Type B pancreatic cell (in vitro differentiated cells): Measurements from ENCODE around the gene MAFF. TPM values are rescaled to one million over a fixed set of nuclear protein-coding genes. Genes with fewer than 3 reads are reported as not detected.

Experiments
- DNase-seq: peaks from one replicate; pipeline ENCODE4 v3.0.0; 2021; ENCODE audit warnings: mixed read lengths; ENCODE audit not compliant: unreplicated experiment; ENCODE audit errors: extremely low spot score
- H3K27ac Mint-ChIP-seq: 2 replicates; pipeline ENCODE4 v1.8.0; 2021; ENCODE audit warnings: mild to moderate bottlenecking, mixed read lengths
- H3K27me3 Mint-ChIP-seq: 2 replicates; pipeline ENCODE4 v1.8.0; 2021; ENCODE audit warnings: mixed read lengths
- H3K36me3 Mint-ChIP-seq: 2 replicates; pipeline ENCODE4 v1.8.0; 2021; ENCODE audit warnings: mixed read lengths
- H3K4me1 Mint-ChIP-seq: one replicate; pipeline ENCODE4 v1.8.0; 2021; ENCODE audit warnings: mixed read lengths; ENCODE audit not compliant: unreplicated experiment
- H3K4me3 Mint-ChIP-seq: 2 replicates; pipeline ENCODE4 v1.8.0; 2021; ENCODE audit warnings: mild to moderate bottlenecking, mixed read lengths
- H3K9me3 Mint-ChIP-seq: 2 replicates; pipeline ENCODE4 v1.8.0; 2021; ENCODE audit warnings: mixed read lengths
- total RNA-seq: library from RNA; stranded (reverse); gene quantifications from 2 replicates; pipeline ENCODE4 v1.2.1, GENCODE V29; 2021; ENCODE audit warnings: low replicate concordance
- TF ChIP-seq, protein P1 (sequence below): fragments of 200-600 bp; sonication (generic); conservative IDR thresholded peaks from 2 replicates; pipeline ENCODE4 v1.5.0; 2021; ENCODE audit warnings: antibody characterized with exemption, mild to moderate bottlenecking

Gene MAFF
- total RNA-seq, 1 donor from 2014 or later = 14.6 TPM

DNA sequence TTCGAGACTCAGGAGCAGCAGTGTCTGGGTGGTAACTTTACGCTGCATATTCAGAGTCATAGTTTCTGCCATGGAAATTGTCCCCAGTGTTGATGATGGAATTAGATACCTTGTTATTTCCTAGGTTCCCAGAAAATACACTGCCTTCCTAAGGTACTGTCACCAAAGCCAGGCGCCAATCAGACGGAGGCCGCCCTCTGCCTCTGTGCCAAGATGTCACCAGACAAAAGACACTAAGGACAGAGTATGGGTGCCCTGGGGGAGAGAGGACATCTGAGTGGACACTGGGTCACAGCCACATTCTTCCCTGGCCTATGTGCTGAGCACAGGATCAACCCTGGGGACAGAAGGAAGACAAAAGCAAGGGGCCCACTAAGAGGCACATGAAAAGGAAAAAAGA is 31.3 kb upstream of the MAFF start:
- no peak overlapping the region for H3K27ac Mint-ChIP-seq
- DNase-seq = no peak
- H3K9me3 Mint-ChIP-seq = no peaks in the 10 kb centered on the region
- H3K36me3 Mint-ChIP-seq = peaks cover 8% of the 10 kb centered on the region
- TF ChIP-seq, protein P1, sequence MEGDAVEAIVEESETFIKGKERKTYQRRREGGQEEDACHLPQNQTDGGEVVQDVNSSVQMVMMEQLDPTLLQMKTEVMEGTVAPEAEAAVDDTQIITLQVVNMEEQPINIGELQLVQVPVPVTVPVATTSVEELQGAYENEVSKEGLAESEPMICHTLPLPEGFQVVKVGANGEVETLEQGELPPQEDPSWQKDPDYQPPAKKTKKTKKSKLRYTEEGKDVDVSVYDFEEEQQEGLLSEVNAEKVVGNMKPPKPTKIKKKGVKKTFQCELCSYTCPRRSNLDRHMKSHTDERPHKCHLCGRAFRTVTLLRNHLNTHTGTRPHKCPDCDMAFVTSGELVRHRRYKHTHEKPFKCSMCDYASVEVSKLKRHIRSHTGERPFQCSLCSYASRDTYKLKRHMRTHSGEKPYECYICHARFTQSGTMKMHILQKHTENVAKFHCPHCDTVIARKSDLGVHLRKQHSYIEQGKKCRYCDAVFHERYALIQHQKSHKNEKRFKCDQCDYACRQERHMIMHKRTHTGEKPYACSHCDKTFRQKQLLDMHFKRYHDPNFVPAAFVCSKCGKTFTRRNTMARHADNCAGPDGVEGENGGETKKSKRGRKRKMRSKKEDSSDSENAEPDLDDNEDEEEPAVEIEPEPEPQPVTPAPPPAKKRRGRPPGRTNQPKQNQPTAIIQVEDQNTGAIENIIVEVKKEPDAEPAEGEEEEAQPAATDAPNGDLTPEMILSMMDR = no peak
- no peaks in the 10 kb centered on the region for H3K27me3 Mint-ChIP-seq
- H3K4me1 Mint-ChIP-seq = peaks cover 13% of the 10 kb centered on the region
- no peak overlapping the region for H3K4me3 Mint-ChIP-seq

DNA sequence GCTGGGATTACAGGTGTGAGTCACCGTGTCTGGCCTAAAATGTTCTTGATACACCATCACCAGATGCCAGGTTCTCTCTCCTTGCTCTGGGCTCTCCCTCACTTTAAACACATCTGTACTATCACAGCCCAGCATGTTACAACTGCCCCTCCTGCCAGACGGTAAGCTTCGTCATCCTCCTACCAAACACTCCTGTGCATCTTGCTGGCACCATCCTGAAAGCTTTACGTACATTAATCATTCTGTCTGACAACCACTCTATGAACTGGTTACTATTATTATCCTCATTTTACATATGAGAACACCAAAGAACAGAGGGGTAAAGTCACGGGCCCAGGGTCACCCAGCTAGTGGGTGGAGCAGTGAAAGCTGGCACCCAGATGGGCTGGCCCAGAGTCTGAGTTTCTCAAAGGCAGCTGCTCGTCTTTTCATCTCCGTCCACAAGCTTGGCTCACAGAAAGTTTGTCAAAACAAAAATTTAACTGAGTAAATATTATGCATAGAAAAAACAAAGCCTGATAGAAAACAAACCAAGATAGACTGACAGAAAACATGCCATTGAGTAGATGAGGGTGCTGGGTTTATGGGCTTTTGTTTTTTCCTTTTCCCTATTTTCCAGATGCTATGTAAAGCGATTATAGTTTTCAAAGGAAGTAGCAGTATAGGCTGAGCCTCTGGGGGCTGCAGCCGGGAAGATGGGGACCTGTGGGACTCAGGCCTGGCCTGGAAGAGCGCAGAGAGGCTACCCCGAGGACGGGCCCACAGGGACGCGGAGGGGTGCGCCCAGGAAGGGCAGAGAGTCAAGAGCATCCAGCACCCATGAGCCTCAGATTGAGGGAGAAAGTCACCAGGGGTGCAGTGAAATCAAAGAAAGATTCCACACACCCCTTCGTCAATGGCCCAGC is 29.6 kb upstream of the MAFF start:
- Mint-ChIP-seq H3K36me3 (peaks cover 8% of the 10 kb centered on the region), H3K27me3 (no peaks in the 10 kb centered on the region), H3K4me3 (no peak overlapping the region), H3K4me1 (peaks cover 13% of the 10 kb centered on the region), H3K27ac (peak overlapping the region; percentile 47), H3K9me3 (no peaks in the 10 kb centered on the region)
- no peak for DNase-seq
- TF ChIP-seq, protein P1 = no peak

DNA sequence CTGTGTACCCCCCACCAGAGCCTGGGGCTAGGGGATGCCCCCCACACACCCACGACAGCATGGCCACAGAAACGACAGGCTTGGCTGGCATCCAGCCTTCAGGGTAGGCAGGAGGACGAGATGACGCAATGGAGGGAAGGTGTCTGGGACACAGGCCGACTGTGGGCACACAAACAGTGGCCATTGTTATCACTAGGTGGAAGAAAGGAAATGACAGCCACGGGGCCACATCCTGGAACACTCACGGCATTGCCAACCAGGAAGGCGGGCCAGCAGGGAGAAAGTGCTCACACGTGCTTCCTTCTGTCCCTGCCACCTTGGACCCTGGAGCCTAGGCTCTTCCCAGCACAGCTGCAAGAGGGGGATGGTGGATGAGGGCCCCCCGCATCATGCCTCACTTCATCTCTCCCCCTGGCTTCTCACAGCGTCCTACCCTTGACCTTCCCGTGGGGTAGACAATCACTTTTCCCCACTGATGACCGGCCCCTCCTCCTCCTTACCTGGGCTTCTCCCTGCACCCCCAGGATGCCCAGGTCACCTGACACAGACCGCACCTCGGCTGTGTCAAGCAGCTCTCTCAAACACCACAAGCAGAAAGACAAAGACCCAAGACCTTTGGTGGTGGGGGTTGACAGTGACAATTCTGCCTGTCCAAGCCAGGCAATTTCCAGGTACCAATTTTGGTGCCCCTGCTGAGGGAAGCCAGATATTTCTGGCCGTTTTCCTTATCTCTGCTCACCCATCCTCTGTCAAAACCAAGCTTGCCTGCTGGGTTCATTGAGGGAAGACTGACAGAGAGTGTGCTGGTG is 28.8 kb upstream of the MAFF start:
- Mint-ChIP-seq H3K9me3 (no peaks in the 10 kb centered on the region), H3K36me3 (peaks cover 5% of the 10 kb centered on the region), H3K27me3 (no peaks in the 10 kb centered on the region), H3K4me3 (no peak overlapping the region), H3K27ac (no peak overlapping the region), H3K4me1 (peaks cover 14% of the 10 kb centered on the region)
- no peak for DNase-seq
- TF ChIP-seq, protein P1 = no peak

DNA sequence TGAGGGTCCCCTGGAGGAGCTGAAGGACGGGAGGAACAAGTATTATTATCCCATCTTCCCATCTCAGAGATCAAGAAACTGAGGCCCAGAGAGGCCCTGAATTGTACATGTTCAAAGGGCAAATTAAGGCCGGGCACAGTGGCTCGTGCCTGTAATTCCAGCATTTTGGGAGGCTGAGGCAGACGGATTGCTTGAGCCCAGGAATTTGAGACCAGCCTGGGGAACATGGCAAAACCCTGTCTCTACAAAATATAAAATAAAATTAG is 28.2 kb upstream of the MAFF start:
- H3K4me3 Mint-ChIP-seq = no peak overlapping the region
- H3K27ac Mint-ChIP-seq = no peak overlapping the region
- H3K9me3 Mint-ChIP-seq = no peaks in the 10 kb centered on the region
- H3K4me1 Mint-ChIP-seq = peaks cover 16% of the 10 kb centered on the region
- no peaks in the 10 kb centered on the region for H3K27me3 Mint-ChIP-seq
- peaks cover 4% of the 10 kb centered on the region for H3K36me3 Mint-ChIP-seq
- TF ChIP-seq, protein P1 = no peak
- DNase-seq = no peak

DNA sequence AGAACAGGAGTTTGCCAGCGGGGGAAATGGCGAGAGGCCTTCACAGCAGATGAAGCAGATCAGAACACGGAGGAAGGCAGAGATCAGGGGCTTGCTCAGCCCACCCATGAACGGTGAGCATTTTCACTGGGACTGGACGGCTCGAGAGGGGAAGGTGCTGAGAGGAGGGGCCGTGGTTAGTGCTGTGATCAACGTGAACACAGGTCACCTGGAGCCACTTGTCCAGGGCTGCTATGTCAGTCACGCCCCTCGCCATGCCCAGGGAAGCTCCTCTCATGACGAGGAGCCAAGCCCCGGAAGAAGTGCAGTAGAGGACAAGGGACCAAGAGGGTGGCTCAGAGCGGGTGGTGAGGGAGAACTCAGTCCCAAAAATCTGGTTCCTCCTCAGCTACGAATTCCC is 27.2 kb upstream of the MAFF start:
- TF ChIP-seq, protein P1 = no peak
- H3K4me1 Mint-ChIP-seq = peaks cover 23% of the 10 kb centered on the region
- H3K4me3 Mint-ChIP-seq = no peak overlapping the region
- no peaks in the 10 kb centered on the region for H3K27me3 Mint-ChIP-seq
- peaks cover 7% of the 10 kb centered on the region for H3K36me3 Mint-ChIP-seq
- H3K9me3 Mint-ChIP-seq = peaks cover 3% of the 10 kb centered on the region
- H3K27ac Mint-ChIP-seq = peak overlapping the region; percentile 53
- no peak for DNase-seq
